Activated T-cell treated with anti-CD3 and anti-CD28 coated beads for 48 hours (primary cell): ENCODE results near the gene KCNG1.

Source experiments
- DNase-seq: peaks from one replicate; pipeline ENCODE4 v3.0.0-alpha.2; 2020; ENCODE audit warnings: low read depth

Gene KCNG1

GRCh38 chr20:51011479-51011878, 11.4 kb downstream of the KCNG1 start:
- no peak for DNase-seq

- no peak for DNase-seq
Observed at GRCh38 chr20:51010932-51011331, 12.0 kb downstream of the KCNG1 start.

GRCh38 chr20:51010043-51010365, 12.9 kb downstream of the KCNG1 start:
- DNase-seq: no peak

GRCh38 chr20:51009303-51010042, 13.4 kb downstream of the KCNG1 start:
- DNase-seq: no peak

- no peak for DNase-seq
Observed at GRCh38 chr20:51008718-51009117, 14.2 kb downstream of the KCNG1 start.

GRCh38 chr20:51005214-51005613, 17.7 kb downstream of the KCNG1 start:
- no peak for DNase-seq

GRCh38 chr20:51004781-51005180, 18.1 kb downstream of the KCNG1 start:
- no peak for DNase-seq

GRCh38 chr20:51004305-51004727, 18.6 kb downstream of the KCNG1 start:
- no peak for DNase-seq

- no peak for DNase-seq
Observed at GRCh38 chr20:51003753-51004152, 19.2 kb downstream of the KCNG1 start.

- no peak for DNase-seq
Observed at GRCh38 chr20:51002633-51003032, 20.3 kb downstream of the KCNG1 start.

GRCh38 chr20:51001430-51002265, 21.3 kb downstream of the KCNG1 start:
- no peak for DNase-seq

GRCh38 chr20:50999355-50999754, 23.6 kb downstream of the KCNG1 start:
- DNase-seq: no peak

GRCh38 chr20:50996901-50997865, 25.7 kb downstream of the KCNG1 start:
- DNase-seq: no peak

GRCh38 chr20:50995506-50995905, 27.4 kb downstream of the KCNG1 start:
- no peak for DNase-seq

- no peak for DNase-seq
Observed at GRCh38 chr20:50993876-50994275, 29.0 kb downstream of the KCNG1 start.

- DNase-seq: peak; percentile 52
Observed at GRCh38 chr20:50992733-50993457, 30.0 kb downstream of the KCNG1 start.

- no peak for DNase-seq
Observed at GRCh38 chr20:50992336-50992732, 30.6 kb downstream of the KCNG1 start.

- DNase-seq: no peak
Observed at GRCh38 chr20:50991076-50991475, 31.8 kb downstream of the KCNG1 start.

GRCh38 chr20:50987493-50988210, 35.3 kb downstream of the KCNG1 start:
- peak; percentile 33 for DNase-seq

- DNase-seq: no peak
Observed at GRCh38 chr20:50983321-50983720, 39.6 kb downstream of the KCNG1 start.

- no peak for DNase-seq
Observed at GRCh38 chr20:50982363-50982762, 40.5 kb downstream of the KCNG1 start.
